NCI-H1092 (cell line): ENCODE data around the gene CFAP210.

Source experiments
- DNase-seq: peaks from one replicate; lab custom pipeline; 2025; lab: John Stamatoyannopoulos, UW

CFAP210 gene

GRCh38 chr2:169672406-169672805 lies 21.8 kb downstream of the CFAP210 start:
- DNase-seq: no peak

GRCh38 chr2:169670937-169671336 lies 23.3 kb downstream of the CFAP210 start:
- DNase-seq: no peak

GRCh38 chr2:169670215-169670651 lies 24.0 kb downstream of the CFAP210 start:
- DNase-seq: no peak

GRCh38 chr2:169667583-169667982 lies 26.6 kb downstream of the CFAP210 start:
- DNase-seq: no peak

GRCh38 chr2:169664978-169665930 lies 29.0 kb downstream of the CFAP210 start:
- no peak for DNase-seq

- no peak for DNase-seq
Observed at GRCh38 chr2:169664600-169664977, 29.6 kb downstream of the CFAP210 start.

- no peak for DNase-seq
Observed at GRCh38 chr2:169663247-169663646, 31.0 kb downstream of the CFAP210 start.

GRCh38 chr2:169662744-169663143 lies 31.5 kb downstream of the CFAP210 start:
- no peak for DNase-seq

GRCh38 chr2:169661265-169661664 lies 32.9 kb downstream of the CFAP210 start:
- no peak for DNase-seq

- DNase-seq: no peak
Observed at GRCh38 chr2:169659320-169659719, 34.9 kb downstream of the CFAP210 start.

- no peak for DNase-seq
Observed at GRCh38 chr2:169658877-169659276, 35.3 kb downstream of the CFAP210 start.

GRCh38 chr2:169656164-169656563 lies 38.0 kb downstream of the CFAP210 start:
- DNase-seq: no peak

- DNase-seq: no peak
Observed at GRCh38 chr2:169653636-169654035, 40.6 kb downstream of the CFAP210 start.

GRCh38 chr2:169649278-169649677 lies 44.9 kb downstream of the CFAP210 start:
- DNase-seq: no peak

- DNase-seq: no peak
Observed at GRCh38 chr2:169647496-169647895, 46.7 kb downstream of the CFAP210 start.

GRCh38 chr2:169644173-169644572 lies 50.0 kb downstream of the CFAP210 start:
- no peak for DNase-seq

GRCh38 chr2:169641464-169641863 lies 52.7 kb downstream of the CFAP210 start:
- no peak for DNase-seq

- no peak for DNase-seq
Observed at GRCh38 chr2:169640104-169640503, 54.1 kb downstream of the CFAP210 start.

- no peak for DNase-seq
Observed at GRCh38 chr2:169637620-169638019, 56.6 kb downstream of the CFAP210 start.

GRCh38 chr2:169636440-169637097 lies 57.6 kb downstream of the CFAP210 start:
- no peak for DNase-seq

GRCh38 chr2:169625781-169626180 lies 68.4 kb downstream of the CFAP210 start:
- no peak for DNase-seq

- no peak for DNase-seq
Observed at GRCh38 chr2:169623235-169623634, 71.0 kb downstream of the CFAP210 start.

GRCh38 chr2:169620509-169620908 lies 73.7 kb downstream of the CFAP210 start:
- DNase-seq: no peak
